ENCODE data around the gene PRKG1.

DNA sequence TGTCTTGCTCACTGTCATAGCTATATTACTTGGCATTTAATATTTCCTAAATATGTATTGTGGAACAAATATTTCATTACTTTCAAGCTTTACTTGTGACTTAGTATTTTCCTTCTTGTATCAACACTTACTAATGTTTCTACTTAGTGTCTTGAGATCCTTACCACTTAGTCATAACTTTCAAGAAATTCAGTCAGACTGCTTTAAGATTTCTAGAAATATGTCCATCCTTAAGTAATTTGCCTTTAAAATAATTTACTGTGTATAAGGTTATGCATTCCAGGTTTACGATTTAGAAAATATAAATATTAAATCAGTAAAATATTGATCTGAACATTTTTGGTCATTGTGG is 712.4 kb downstream of the PRKG1 start:
- TF ChIP-seq RAD21 (IDR thresholded peaks at IDR 0.05; ENCODE audit: low read depth) (no peak), YY1 (IDR thresholded peaks at IDR 0.05; ENCODE audit: low read depth) (no peak), FOXM1 (IDR thresholded peaks at IDR 0.05; ENCODE audit: borderline replicate concordance, low read depth) (no peak), EP300 (IDR thresholded peaks at IDR 0.05; ENCODE audit: borderline replicate concordance) (no peak), TCF12 (IDR thresholded peaks at IDR 0.05; ENCODE audit: low read depth) (no peak), NFIC (IDR thresholded peaks at IDR 0.05) (no peak), TEAD4 (IDR thresholded peaks at IDR 0.05) (no peak), EGR1 (IDR thresholded peaks at IDR 0.05) (no peak), TAF1 (IDR thresholded peaks at IDR 0.05; ENCODE audit: low read depth) (no peak)
- TF ChIP-seq, protein P1, sequence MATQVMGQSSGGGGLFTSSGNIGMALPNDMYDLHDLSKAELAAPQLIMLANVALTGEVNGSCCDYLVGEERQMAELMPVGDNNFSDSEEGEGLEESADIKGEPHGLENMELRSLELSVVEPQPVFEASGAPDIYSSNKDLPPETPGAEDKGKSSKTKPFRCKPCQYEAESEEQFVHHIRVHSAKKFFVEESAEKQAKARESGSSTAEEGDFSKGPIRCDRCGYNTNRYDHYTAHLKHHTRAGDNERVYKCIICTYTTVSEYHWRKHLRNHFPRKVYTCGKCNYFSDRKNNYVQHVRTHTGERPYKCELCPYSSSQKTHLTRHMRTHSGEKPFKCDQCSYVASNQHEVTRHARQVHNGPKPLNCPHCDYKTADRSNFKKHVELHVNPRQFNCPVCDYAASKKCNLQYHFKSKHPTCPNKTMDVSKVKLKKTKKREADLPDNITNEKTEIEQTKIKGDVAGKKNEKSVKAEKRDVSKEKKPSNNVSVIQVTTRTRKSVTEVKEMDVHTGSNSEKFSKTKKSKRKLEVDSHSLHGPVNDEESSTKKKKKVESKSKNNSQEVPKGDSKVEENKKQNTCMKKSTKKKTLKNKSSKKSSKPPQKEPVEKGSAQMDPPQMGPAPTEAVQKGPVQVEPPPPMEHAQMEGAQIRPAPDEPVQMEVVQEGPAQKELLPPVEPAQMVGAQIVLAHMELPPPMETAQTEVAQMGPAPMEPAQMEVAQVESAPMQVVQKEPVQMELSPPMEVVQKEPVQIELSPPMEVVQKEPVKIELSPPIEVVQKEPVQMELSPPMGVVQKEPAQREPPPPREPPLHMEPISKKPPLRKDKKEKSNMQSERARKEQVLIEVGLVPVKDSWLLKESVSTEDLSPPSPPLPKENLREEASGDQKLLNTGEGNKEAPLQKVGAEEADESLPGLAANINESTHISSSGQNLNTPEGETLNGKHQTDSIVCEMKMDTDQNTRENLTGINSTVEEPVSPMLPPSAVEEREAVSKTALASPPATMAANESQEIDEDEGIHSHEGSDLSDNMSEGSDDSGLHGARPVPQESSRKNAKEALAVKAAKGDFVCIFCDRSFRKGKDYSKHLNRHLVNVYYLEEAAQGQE (IDR thresholded peaks at IDR 0.05; ENCODE audit: low read depth), result no peak
- TF ChIP-seq, protein P2, sequence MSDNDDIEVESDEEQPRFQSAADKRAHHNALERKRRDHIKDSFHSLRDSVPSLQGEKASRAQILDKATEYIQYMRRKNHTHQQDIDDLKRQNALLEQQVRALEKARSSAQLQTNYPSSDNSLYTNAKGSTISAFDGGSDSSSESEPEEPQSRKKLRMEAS (IDR thresholded peaks at IDR 0.05), result no peak

All from Ishikawa (cell line).